ENCODE measurements around the gene NPAS3. TPM values are rescaled to one million over a fixed set of nuclear protein-coding genes. Genes with fewer than 3 reads are reported as not detected.

The NPAS3 gene
- total RNA-seq, 3 donors from 2014 or later = 0.96 to 4.0 (median 2.0) TPM

GRCh38 chr14:33098016-33098415, 159.3 kb downstream of the NPAS3 start:
- no peak overlapping the region for H3K27ac ChIP-seq
- DNase-seq (ENCODE audit: low spot score in 2 of 2) = no peak
- H3K36me3 ChIP-seq = no peaks in the 10 kb centered on the region
- H3K9me3 ChIP-seq = peaks cover 0 to 8% of the 10 kb centered on the region in 2 donors
- TF ChIP-seq, protein P1, sequence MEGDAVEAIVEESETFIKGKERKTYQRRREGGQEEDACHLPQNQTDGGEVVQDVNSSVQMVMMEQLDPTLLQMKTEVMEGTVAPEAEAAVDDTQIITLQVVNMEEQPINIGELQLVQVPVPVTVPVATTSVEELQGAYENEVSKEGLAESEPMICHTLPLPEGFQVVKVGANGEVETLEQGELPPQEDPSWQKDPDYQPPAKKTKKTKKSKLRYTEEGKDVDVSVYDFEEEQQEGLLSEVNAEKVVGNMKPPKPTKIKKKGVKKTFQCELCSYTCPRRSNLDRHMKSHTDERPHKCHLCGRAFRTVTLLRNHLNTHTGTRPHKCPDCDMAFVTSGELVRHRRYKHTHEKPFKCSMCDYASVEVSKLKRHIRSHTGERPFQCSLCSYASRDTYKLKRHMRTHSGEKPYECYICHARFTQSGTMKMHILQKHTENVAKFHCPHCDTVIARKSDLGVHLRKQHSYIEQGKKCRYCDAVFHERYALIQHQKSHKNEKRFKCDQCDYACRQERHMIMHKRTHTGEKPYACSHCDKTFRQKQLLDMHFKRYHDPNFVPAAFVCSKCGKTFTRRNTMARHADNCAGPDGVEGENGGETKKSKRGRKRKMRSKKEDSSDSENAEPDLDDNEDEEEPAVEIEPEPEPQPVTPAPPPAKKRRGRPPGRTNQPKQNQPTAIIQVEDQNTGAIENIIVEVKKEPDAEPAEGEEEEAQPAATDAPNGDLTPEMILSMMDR (IDR thresholded peaks at IDR 0.05) = no peak
- TF ChIP-seq POLR2AphosphoS5 (IDR thresholded peaks at IDR 0.05) (no peak), POLR2A (IDR thresholded peaks at IDR 0.05) (no peak)
- no peaks in the 10 kb centered on the region for H3K27me3 ChIP-seq
- no peak overlapping the region for H3K4me3 ChIP-seq
- intact Hi-C loops (cut with DNase I; ENCODE audit: low total_unique reads) = no loop called here
- H3K4me1 ChIP-seq = no peaks in the 10 kb centered on the region

DNA sequence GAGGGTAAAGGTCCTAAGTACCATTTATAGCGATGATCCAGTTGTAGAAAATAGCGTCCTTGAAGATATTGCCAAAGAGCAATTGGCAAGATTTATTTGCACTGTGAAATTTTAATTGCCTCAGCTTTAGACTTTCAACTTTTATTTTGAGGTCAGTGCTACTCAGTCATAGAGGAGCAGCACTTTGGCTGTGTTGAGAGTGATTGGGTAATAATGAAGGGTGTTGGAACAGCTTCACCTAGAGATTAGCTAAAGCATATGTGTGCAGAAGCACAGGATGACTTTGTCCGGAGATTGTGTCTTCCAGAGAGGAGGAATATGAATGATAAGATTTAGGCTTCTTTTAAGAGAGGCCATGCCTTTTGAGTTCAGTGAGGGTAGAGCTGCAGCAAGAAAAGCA, 164.8 kb downstream of the NPAS3 start:
- no peak overlapping the region for H3K27ac ChIP-seq
- no peaks in the 10 kb centered on the region for H3K36me3 ChIP-seq
- H3K9me3 ChIP-seq = no peaks in the 10 kb centered on the region
- no peak for TF ChIP-seq POLR2AphosphoS5 (IDR thresholded peaks at IDR 0.05)
- TF ChIP-seq, protein P1 (IDR thresholded peaks at IDR 0.05) = no peak
- no peak for TF ChIP-seq POLR2A (IDR thresholded peaks at IDR 0.05)
- H3K27me3 ChIP-seq = no peaks in the 10 kb centered on the region
- no peak for DNase-seq (ENCODE audit: low spot score in 2 of 2)
- no peaks in the 10 kb centered on the region for H3K4me1 ChIP-seq
- no peak overlapping the region for H3K4me3 ChIP-seq
- intact Hi-C loops (cut with DNase I; ENCODE audit: low total_unique reads) = no loop called here

DNA sequence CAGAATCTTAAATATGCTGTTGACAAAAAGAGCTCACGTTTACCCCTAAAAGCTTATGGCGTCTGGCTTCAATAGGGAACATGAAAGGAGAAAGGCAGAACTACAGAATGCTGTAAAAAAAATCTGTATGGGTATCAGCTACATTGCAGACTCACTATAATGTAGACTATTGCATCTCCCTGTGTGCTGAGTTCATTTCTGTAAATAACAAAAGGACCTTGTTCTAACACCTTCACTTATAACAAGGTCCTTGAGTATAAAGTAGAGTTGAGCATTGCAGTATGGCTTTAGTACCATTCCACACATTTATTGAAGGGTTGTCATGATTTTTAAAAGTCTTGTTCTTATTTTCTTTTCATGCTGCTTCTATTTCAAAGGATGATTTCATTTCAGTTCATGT, 165.3 kb downstream of the NPAS3 start:
- no peaks in the 10 kb centered on the region for H3K4me1 ChIP-seq
- intact Hi-C loops (cut with DNase I; ENCODE audit: low total_unique reads) = no loop called here
- H3K27ac ChIP-seq = no peak overlapping the region
- no peak for TF ChIP-seq POLR2A (IDR thresholded peaks at IDR 0.05)
- TF ChIP-seq POLR2AphosphoS5 (IDR thresholded peaks at IDR 0.05) = no peak
- TF ChIP-seq, protein P1 (IDR thresholded peaks at IDR 0.05) = no peak
- no peaks in the 10 kb centered on the region for H3K36me3 ChIP-seq
- H3K4me3 ChIP-seq = no peak overlapping the region
- DNase-seq (ENCODE audit: low spot score in 2 of 2) = no peak
- H3K27me3 ChIP-seq = no peaks in the 10 kb centered on the region
- H3K9me3 ChIP-seq = no peaks in the 10 kb centered on the region

DNA sequence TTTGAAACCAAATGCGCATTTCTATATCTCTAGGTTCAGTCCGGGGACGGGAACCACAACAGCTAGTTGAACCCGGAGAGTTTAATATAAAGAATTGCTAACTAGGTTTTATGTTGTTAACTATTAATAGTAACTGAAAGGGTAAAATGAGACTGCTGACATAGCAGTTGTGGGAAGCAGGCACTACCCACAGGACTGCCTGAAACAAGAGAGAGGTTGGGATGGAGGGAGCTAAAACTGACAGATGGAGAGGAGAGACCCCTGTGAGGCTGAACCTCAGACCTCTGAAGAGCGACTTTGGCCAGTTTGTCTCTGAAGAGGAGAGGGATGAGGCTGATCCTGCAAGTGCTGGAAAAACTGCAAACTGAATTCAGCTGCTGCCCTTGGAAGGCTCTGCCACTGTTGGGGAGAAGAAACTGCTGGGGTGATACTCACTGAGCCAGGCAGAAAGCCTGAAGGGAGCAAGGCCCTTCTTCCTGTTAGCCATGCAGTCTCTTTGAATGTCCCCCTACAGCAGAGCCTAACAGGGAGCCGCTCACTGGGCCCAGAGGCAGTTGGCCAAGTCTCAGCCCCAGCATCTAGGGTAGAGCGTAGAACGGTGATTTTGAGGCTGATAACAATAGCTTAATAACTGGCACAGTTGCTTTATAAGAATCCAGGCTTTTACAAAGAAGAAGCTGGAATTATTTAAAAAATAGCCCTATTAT, 172.2 kb downstream of the NPAS3 start:
- H3K27ac ChIP-seq = no peak overlapping the region
- intact Hi-C loops (cut with DNase I; ENCODE audit: low total_unique reads) = no loop called here
- no peak for DNase-seq (ENCODE audit: low spot score in 2 of 2)
- H3K27me3 ChIP-seq = no peaks in the 10 kb centered on the region
- no peaks in the 10 kb centered on the region for H3K9me3 ChIP-seq
- H3K4me3 ChIP-seq = no peak overlapping the region
- H3K36me3 ChIP-seq = no peaks in the 10 kb centered on the region
- TF ChIP-seq POLR2AphosphoS5 (IDR thresholded peaks at IDR 0.05) (no peak), POLR2A (IDR thresholded peaks at IDR 0.05) (no peak)
- TF ChIP-seq, protein P1 (IDR thresholded peaks at IDR 0.05) = no peak
- H3K4me1 ChIP-seq = no peaks in the 10 kb centered on the region

GRCh38 chr14:33114331-33114730, 175.7 kb downstream of the NPAS3 start:
- intact Hi-C loops (cut with DNase I; ENCODE audit: low total_unique reads) = no loop called here
- no peak for DNase-seq (ENCODE audit: low spot score in 2 of 2)
- Histone ChIP-seq H3K36me3 (no peaks in the 10 kb centered on the region), H3K27me3 (no peaks in the 10 kb centered on the region), H3K9me3 (no peaks in the 10 kb centered on the region), H3K4me1 (no peaks in the 10 kb centered on the region), H3K4me3 (no peak overlapping the region), H3K27ac (no peak overlapping the region)
- TF ChIP-seq, protein P1 (IDR thresholded peaks at IDR 0.05) = no peak
- TF ChIP-seq POLR2AphosphoS5 (IDR thresholded peaks at IDR 0.05) = no peak

Data from breast epithelium (tissue), 4 donors.